GM23248 (cell line): Measurements from ENCODE around the gene FCHO1. TPM values are rescaled to one million over a fixed set of nuclear protein-coding genes. Genes with fewer than 3 reads are reported as not detected.
"Not testable (repeated sequence)": the region's sequence is repeated elsewhere in the genome, so short reads cannot be mapped to it uniquely, and the experiment has no call there.

Experiments
- DNase-seq: peaks from one replicate; pipeline ENCODE4 v3.0.0-alpha.2; 2015
- H2AFZ ChIP-seq: fragments of 200-600 bp; sonication (generic); 2 replicates; pipeline ENCODE4 v1.6.1; 2016; ENCODE audit warnings: antibody characterized with exemption
- H3F3A ChIP-seq: fragments of 200-600 bp; sonication (generic); 2 replicates; pipeline ENCODE4 v1.6.1; 2016; ENCODE audit warnings: mild to moderate bottlenecking, antibody characterized with exemption, mixed run types; ENCODE audit not compliant: insufficient read depth
- H3K27ac ChIP-seq: fragments of 200-600 bp; sonication (generic); 2 replicates; pipeline ENCODE4 v1.5.1; 2016; ENCODE audit warnings: mild to moderate bottlenecking
- H3K27me3 ChIP-seq: fragments of 200-600 bp; sonication (generic); replicated peaks from 2 replicates; pipeline ENCODE4 v1.6.1; 2016; ENCODE audit warnings: mild to moderate bottlenecking; ENCODE audit not compliant: insufficient read depth
- H3K36me3 ChIP-seq: fragments of 200-600 bp; sonication (generic); 2 replicates; pipeline ENCODE4 v1.6.1; 2016; ENCODE audit warnings: low read depth, mild to moderate bottlenecking
- H3K4me1 ChIP-seq: fragments of 200-600 bp; sonication (generic); 2 replicates; pipeline ENCODE4 v1.6.1; 2016; ENCODE audit warnings: mild to moderate bottlenecking; ENCODE audit not compliant: insufficient read depth
- H3K4me2 ChIP-seq: fragments of 200-600 bp; sonication (generic); one replicate; pipeline ENCODE4 v1.6.1; 2016; ENCODE audit warnings: mild to moderate bottlenecking; ENCODE audit not compliant: unreplicated experiment
- H3K4me3 ChIP-seq: fragments of 200-600 bp; sonication (generic); 2 replicates; pipeline ENCODE4 v1.5.1; 2016; ENCODE audit warnings: mild to moderate bottlenecking
- H3K79me2 ChIP-seq: fragments of 200-600 bp; sonication (generic); 2 replicates; pipeline ENCODE4 v1.6.1; 2016; ENCODE audit warnings: mild to moderate bottlenecking; ENCODE audit not compliant: insufficient read depth
- H3K9ac ChIP-seq: fragments of 200-600 bp; sonication (generic); 2 replicates; pipeline ENCODE4 v1.6.1; 2016; ENCODE audit warnings: mild to moderate bottlenecking
- H3K9me2 ChIP-seq: fragments of 200-600 bp; sonication (generic); 2 replicates; pipeline ENCODE4 v1.6.1; 2016; ENCODE audit warnings: mixed run types, mild to moderate bottlenecking, moderate library complexity; ENCODE audit not compliant: insufficient read depth
- H3K9me3 ChIP-seq: fragments of 200-600 bp; sonication (generic); one replicate; pipeline ENCODE4 v1.6.1; 2017; ENCODE audit warnings: low read depth
- H4K20me1 ChIP-seq: fragments of 200-600 bp; sonication (generic); 2 replicates; pipeline ENCODE4 v1.6.0; 2016; ENCODE audit not compliant: insufficient read depth
- EZH2 ChIP-seq: fragments of 200-600 bp; sonication (generic); IDR thresholded peaks from 2 replicates; pipeline ENCODE4 v1.6.1; 2018; ENCODE audit warnings: antibody characterized with exemption, mild to moderate bottlenecking; ENCODE audit not compliant: insufficient read depth, poor library complexity, severe bottlenecking
- EZH2phosphoT487 ChIP-seq: fragments of 200-600 bp; sonication (generic); IDR thresholded peaks from 2 replicates; pipeline ENCODE4 v1.6.1; 2018; ENCODE audit warnings: antibody characterized with exemption, moderate library complexity, mild to moderate bottlenecking, low read depth; ENCODE audit not compliant: insufficient read depth
- WGBS, 2 experiments: methylation state at CpG; one replicate each; pipeline ENCODE4 v1.1.6; 2015 to 2017; ENCODE audit warnings: low lambda C conversion rate in 2 of 2, low coverage in 1 of 2; ENCODE audit errors: missing lambda C conversion rate in 2 of 2; 5-methylcytosine and 5-hydroxymethylcytosine counted together
- in situ Hi-C: fragments of 300-500 bp; cut with MboI; formaldehyde crosslinking; loops from 2 replicates; pipeline ENCODE4 v1.15.0; 2020
- polyA plus RNA-seq: library from polyadenylated mRNA; unstranded; fragments of >200 nt; fragmentation: Nextera tagmentation; extraction: Ambion mirVana; gene quantifications from 2 replicates; pipeline ENCODE4 v1.2.1, GENCODE V29; 2016
- total RNA-seq: library from RNA; depleted of rRNA; stranded (reverse); fragments of >200 nt; shearing (Covaris generic); gene quantifications from 2 replicates; pipeline ENCODE4 v1.2.3, GENCODE V29; 2014

Gene FCHO1
- total and polyA plus RNA-seq, 2 experiments from 2014 or later = 0.43 to 1.1 TPM

GRCh38 chr19:17780781-17781180, 29.5 kb downstream of the FCHO1 start:
- Histone ChIP-seq H3K79me2 (no peaks in the 10 kb centered on the region), H3K27ac (no peak overlapping the region), H3K4me2 (no peak overlapping the region), H3K4me3 (no peak overlapping the region), H3F3A (no peaks in the 10 kb centered on the region), H4K20me1 (no peaks in the 10 kb centered on the region), H3K4me1 (no peaks in the 10 kb centered on the region), H3K9me3 (no peaks in the 10 kb centered on the region), H3K36me3 (no peaks in the 10 kb centered on the region), H3K27me3 (no peaks in the 10 kb centered on the region), H3K9me2 (no peaks in the 10 kb centered on the region), H3K9ac (no peak overlapping the region), H2AFZ (no peak overlapping the region)
- WGBS, 2 experiments = 76 to 78% methylated on average over 2 of the region's 2 CpGs
- TF ChIP-seq EZH2phosphoT487 (no peak), EZH2 (no peak)
- no peak for DNase-seq
- in situ Hi-C loops = no loop called here

GRCh38 chr19:17783721-17784120, 32.4 kb downstream of the FCHO1 start:
- H3K79me2 ChIP-seq, H3K27me3 ChIP-seq, H4K20me1 ChIP-seq, H3K9ac ChIP-seq, H3K36me3 ChIP-seq, H3F3A ChIP-seq, H3K4me2 ChIP-seq, H3K27ac ChIP-seq, H3K4me1 ChIP-seq, H3K4me3 ChIP-seq, DNase-seq, H3K9me2 ChIP-seq, H3K9me3 ChIP-seq, in situ Hi-C loops: not testable (repeated sequence)
- WGBS, 2 experiments = 46 to 56% methylated on average over 5 of the region's 5 CpGs
- H2AFZ ChIP-seq = peak overlapping the region; percentile 52; the same call in 1 of the 2 replicates

- no peaks in the 10 kb centered on the region for H3K9me3 ChIP-seq
- H3K4me2 ChIP-seq = no peak overlapping the region
- H3K27ac ChIP-seq = no peak overlapping the region
- H4K20me1 ChIP-seq = no peaks in the 10 kb centered on the region
- H3K4me3 ChIP-seq = no peak overlapping the region
- no peaks in the 10 kb centered on the region for H3F3A ChIP-seq
- H3K36me3 ChIP-seq = no peaks in the 10 kb centered on the region
- in situ Hi-C loops = no loop called here
- H3K9me2 ChIP-seq = no peaks in the 10 kb centered on the region
- H3K27me3 ChIP-seq = no peaks in the 10 kb centered on the region
- DNase-seq = peak; percentile 72
- WGBS, 2 experiments = 42 to 43% methylated on average over 32 of the region's 32 CpGs
- no peaks in the 10 kb centered on the region for H3K79me2 ChIP-seq
- H3K4me1 ChIP-seq = no peaks in the 10 kb centered on the region
- H3K9ac ChIP-seq = no peak overlapping the region
- TF ChIP-seq EZH2phosphoT487 (no peak), EZH2 (no peak)
- peak overlapping the region; percentile 52 for H2AFZ ChIP-seq
These were observed 33.1 kb downstream of the FCHO1 start for GRCh38 chr19:17784201-17785008.

- no peaks in the 10 kb centered on the region for H3K4me1 ChIP-seq
- no peak overlapping the region for H3K27ac ChIP-seq
- no peaks in the 10 kb centered on the region for H3K9me3 ChIP-seq
- H3K27me3 ChIP-seq = no peaks in the 10 kb centered on the region
- DNase-seq = no peak
- no peaks in the 10 kb centered on the region for H3K36me3 ChIP-seq
- no peaks in the 10 kb centered on the region for H3K79me2 ChIP-seq
- WGBS, 2 experiments = 81 to 84% methylated on average over 12 to 14 of the region's 14 CpGs
- H3K9me2 ChIP-seq = no peaks in the 10 kb centered on the region
- H3K4me2 ChIP-seq = no peak overlapping the region
- in situ Hi-C loops = no loop called here
- no peak overlapping the region for H3K9ac ChIP-seq
- H2AFZ ChIP-seq = no peak overlapping the region
- H3K4me3 ChIP-seq = no peak overlapping the region
- no peak for TF ChIP-seq EZH2phosphoT487
- no peak for TF ChIP-seq EZH2
- H3F3A ChIP-seq = no peaks in the 10 kb centered on the region
- no peaks in the 10 kb centered on the region for H4K20me1 ChIP-seq
These were observed 36.1 kb downstream of the FCHO1 start for GRCh38 chr19:17787274-17787913.
